Measurements from ENCODE around the gene PRSS8. TPM values are rescaled to one million over a fixed set of nuclear protein-coding genes. Genes with fewer than 3 reads are reported as not detected.
"Not testable (repeated sequence)": the region's sequence is repeated elsewhere in the genome, so short reads cannot be mapped to it uniquely, and the experiment has no call there.

Gene PRSS8
- total RNA-seq, 2 donors from 2014 or later, result 337 to 347 TPM

GRCh38 chr16:31105677-31106213 is 29.8 kb downstream of the PRSS8 start:
- peak overlapping the region in 1 of 2 donors; percentile 64 for H3K9ac ChIP-seq (ENCODE audit: low read depth in 2 of 2, low read length in 2 of 2)
- H3K9me3 ChIP-seq, result no peaks in the 10 kb centered on the region
- peak; percentile 77 for TF ChIP-seq CTCF (IDR thresholded peaks at IDR 0.05)
- H3K27me3 ChIP-seq, result no peaks in the 10 kb centered on the region
- DNase-seq, result peak; percentile 91
- H3K27ac ChIP-seq, result no peak overlapping the region
- no peaks in the 10 kb centered on the region for H3K36me3 ChIP-seq
- peak overlapping the region; percentile 14 for H3K4me3 ChIP-seq
- intact Hi-C loops (cut with DNase I), result no loop called here
- H3K4me1 ChIP-seq, result peaks cover 9% of the 10 kb centered on the region

GRCh38 chr16:31100876-31101641 is 34.5 kb downstream of the PRSS8 start:
- H3K36me3 ChIP-seq; DNase-seq; H3K4me1 ChIP-seq; H3K9me3 ChIP-seq; H3K4me3 ChIP-seq; H3K27ac ChIP-seq; intact Hi-C loops (cut with DNase I); H3K27me3 ChIP-seq; H3K9ac ChIP-seq (ENCODE audit: low read depth in 2 of 2, low read length in 2 of 2): not testable (repeated sequence)

GRCh38 chr16:31099860-31100638 is 35.5 kb downstream of the PRSS8 start:
- Histone ChIP-seq H3K9me3 (no peaks in the 10 kb centered on the region), H3K9ac (ENCODE audit: low read depth in 2 of 2, low read length in 2 of 2) (no peak overlapping the region), H3K27me3 (no peaks in the 10 kb centered on the region), H3K27ac (no peak overlapping the region), H3K36me3 (no peaks in the 10 kb centered on the region), H3K4me3 (no peak overlapping the region), H3K4me1 (no peaks in the 10 kb centered on the region)
- no peak for DNase-seq
- TF ChIP-seq CTCF (IDR thresholded peaks at IDR 0.05), result no peak
- intact Hi-C loops (cut with DNase I), result loop anchor here (10.0 kb wide), 1 partner anchor 55 kb away; the partner anchor contains the start of gene PRSS36

- intact Hi-C loops (cut with DNase I), result loop anchor here (10.0 kb wide), 1 partner anchor 60 kb away; the partner anchor contains the start of gene PRSS36
Measured at GRCh38 chr16:31094424-31095120, 41.0 kb downstream of the PRSS8 start, which contains the start of gene VKORC1. Gene VKORC1, minus strand, starts transcription at chr16:31094797. Its CDS starts 68 bp downstream, at chr16:31094729.

GRCh38 chr16:31094088-31094423 is 41.5 kb downstream of the PRSS8 start:
- H3K4me1 ChIP-seq, result peaks cover 8% of the 10 kb centered on the region
- H3K27me3 ChIP-seq, result no peaks in the 10 kb centered on the region
- peak overlapping the region; percentile 82 to 89 for H3K9ac ChIP-seq (ENCODE audit: low read depth in 2 of 2, low read length in 2 of 2)
- peak; percentile 33 for DNase-seq
- peak overlapping the region; percentile 85 for H3K27ac ChIP-seq
- H3K4me3 ChIP-seq, result peak overlapping the region; percentile 73
- no peak for TF ChIP-seq CTCF (IDR thresholded peaks at IDR 0.05)
- intact Hi-C loops (cut with DNase I), result loop anchor here (10.0 kb wide), 1 partner anchor 61 kb away; the partner anchor contains the start of gene PRSS36
- no peaks in the 10 kb centered on the region for H3K36me3 ChIP-seq
- no peaks in the 10 kb centered on the region for H3K9me3 ChIP-seq

More at GRCh38 chr16:31094424-31095120, 41.0 kb downstream of the PRSS8 start, which contains the start of gene VKORC1:
- DNase-seq, result peak; percentile 97
- peaks cover 8% of the 10 kb centered on the region for H3K4me1 ChIP-seq
- H3K27ac ChIP-seq, result peak within 1 kb of the TSS; percentile 85
- H3K9ac ChIP-seq (ENCODE audit: low read depth in 2 of 2, low read length in 2 of 2), result peak within 1 kb of the TSS; percentile 82 to 89
- H3K9me3 ChIP-seq, result no peaks in the 10 kb centered on the region
- H3K36me3 ChIP-seq, result no peaks in the 10 kb centered on the region
- H3K4me3 ChIP-seq, result peak within 1 kb of the TSS; percentile 73
- no peak for TF ChIP-seq CTCF (IDR thresholded peaks at IDR 0.05)
- no peaks in the 10 kb centered on the region for H3K27me3 ChIP-seq
